Fibroblast of lung (primary cell): ENCODE results near the gene GRAMD4. TPM values are rescaled to one million over a fixed set of nuclear protein-coding genes. Genes with fewer than 3 reads are reported as not detected.

ENCODE experiments used
- DNase-seq, 2 donors: peaks; one replicate each; pipeline versions ENCODE4 v3.0.0 to v3.0.0-alpha.2; 2010; ENCODE audit warnings: low read depth in 2 of 2
- H2AFZ ChIP-seq: 2 replicates; pipeline ENCODE4 v1.5.1; 2012; ENCODE audit warnings: low read length, control low read depth, inconsistent platforms
- H3K27ac ChIP-seq: 2 replicates; pipeline ENCODE4 v1.5.1; 2011; ENCODE audit warnings: low read length, control low read depth; ENCODE audit not compliant: insufficient read depth
- H3K27me3 ChIP-seq: 2 replicates; pipeline ENCODE4 v1.5.1; 2011; ENCODE audit warnings: mild to moderate bottlenecking, low read length; ENCODE audit not compliant: control insufficient read depth, insufficient read depth
- H3K36me3 ChIP-seq: 2 replicates; pipeline ENCODE4 v1.5.1; 2011; ENCODE audit warnings: low read length; ENCODE audit not compliant: control insufficient read depth, insufficient read depth
- H3K4me1 ChIP-seq: 2 replicates; pipeline ENCODE4 v1.5.1; 2011; ENCODE audit warnings: low read length; ENCODE audit not compliant: control insufficient read depth, insufficient read depth; ENCODE audit errors: extremely low read depth
- H3K4me2 ChIP-seq: 2 replicates; pipeline ENCODE4 v1.5.1; 2011; ENCODE audit warnings: low read length, control low read depth; ENCODE audit not compliant: insufficient read depth; ENCODE audit errors: extremely low read depth
- H3K4me3 ChIP-seq, 4 experiments: fragments of 200-600 bp in 1 of 4; sonication (generic) in 1 of 4; replicated peaks in 1 of 4; 2 replicates each; pipeline ENCODE4 v1.5.1; 2011 to 2016; ENCODE audit warnings: low read length in 4 of 4, low read depth in 3 of 4, mild to moderate bottlenecking in 3 of 4, control low read depth in 2 of 4, inconsistent platforms in 1 of 4, mixed read lengths in 1 of 4; ENCODE audit not compliant: insufficient read depth in 1 of 4; ENCODE audit errors: control extremely low read depth in 1 of 4
- H3K79me2 ChIP-seq: 2 replicates; pipeline ENCODE4 v1.5.1; 2012; ENCODE audit warnings: mild to moderate bottlenecking, low read length, inconsistent platforms; ENCODE audit not compliant: control insufficient read depth, insufficient read depth
- H3K9ac ChIP-seq: 2 replicates; pipeline ENCODE4 v1.5.1; 2011; ENCODE audit warnings: mild to moderate bottlenecking, low read length, control low read depth; ENCODE audit not compliant: insufficient read depth
- H3K9me3 ChIP-seq: 2 replicates; pipeline ENCODE4 v1.5.1; 2012; ENCODE audit warnings: low read depth, low read length; ENCODE audit not compliant: control insufficient read depth, insufficient read depth
- H4K20me1 ChIP-seq: 2 replicates; pipeline ENCODE4 v1.5.1; 2011; ENCODE audit warnings: low read length; ENCODE audit not compliant: control insufficient read depth, insufficient read depth; ENCODE audit errors: extremely low read depth
- EZH2 ChIP-seq: IDR thresholded peaks from 2 replicates; pipeline ENCODE4 v1.5.1; 2012; ENCODE audit warnings: low read length, control low read depth, mild to moderate bottlenecking; ENCODE audit errors: missing control alignments
- polyA plus RNA-seq, 2 donors: library from polyadenylated mRNA; depleted of rRNA in 1 of 2; stranded (reverse) in 1 of 2; unstranded in 1 of 2; fragments of >200 nt; gene quantifications; 2 replicates each; pipeline ENCODE4 v1.2.1, GENCODE V29; 2011 to 2012; ENCODE audit warnings: missing spikeins in 1 of 2
- total RNA-seq: library from RNA; depleted of rRNA; stranded (reverse); fragments of >200 nt; gene quantifications from 2 replicates; pipeline ENCODE4 v1.2.1, GENCODE V29; 2014
- TF ChIP-seq, protein P1 (sequence below), 2 donors: IDR thresholded peaks in 1 of 2; conservative IDR thresholded peaks in 1 of 2; 1 replicate in 1 of 2; 2 replicates in 1 of 2; pipeline ENCODE4 v1.5.1; 2011 to 2012; ENCODE audit warnings: low read length in 2 of 2, control low read depth in 1 of 2, inconsistent platforms in 1 of 2, low read depth in 1 of 2, mild to moderate bottlenecking in 1 of 2

The GRAMD4 gene
- total and polyA plus RNA-seq, 2 donors (not counting 1 experiment from before 2014, with no cell fraction given), result 7.5 to 37.3 TPM

DNA sequence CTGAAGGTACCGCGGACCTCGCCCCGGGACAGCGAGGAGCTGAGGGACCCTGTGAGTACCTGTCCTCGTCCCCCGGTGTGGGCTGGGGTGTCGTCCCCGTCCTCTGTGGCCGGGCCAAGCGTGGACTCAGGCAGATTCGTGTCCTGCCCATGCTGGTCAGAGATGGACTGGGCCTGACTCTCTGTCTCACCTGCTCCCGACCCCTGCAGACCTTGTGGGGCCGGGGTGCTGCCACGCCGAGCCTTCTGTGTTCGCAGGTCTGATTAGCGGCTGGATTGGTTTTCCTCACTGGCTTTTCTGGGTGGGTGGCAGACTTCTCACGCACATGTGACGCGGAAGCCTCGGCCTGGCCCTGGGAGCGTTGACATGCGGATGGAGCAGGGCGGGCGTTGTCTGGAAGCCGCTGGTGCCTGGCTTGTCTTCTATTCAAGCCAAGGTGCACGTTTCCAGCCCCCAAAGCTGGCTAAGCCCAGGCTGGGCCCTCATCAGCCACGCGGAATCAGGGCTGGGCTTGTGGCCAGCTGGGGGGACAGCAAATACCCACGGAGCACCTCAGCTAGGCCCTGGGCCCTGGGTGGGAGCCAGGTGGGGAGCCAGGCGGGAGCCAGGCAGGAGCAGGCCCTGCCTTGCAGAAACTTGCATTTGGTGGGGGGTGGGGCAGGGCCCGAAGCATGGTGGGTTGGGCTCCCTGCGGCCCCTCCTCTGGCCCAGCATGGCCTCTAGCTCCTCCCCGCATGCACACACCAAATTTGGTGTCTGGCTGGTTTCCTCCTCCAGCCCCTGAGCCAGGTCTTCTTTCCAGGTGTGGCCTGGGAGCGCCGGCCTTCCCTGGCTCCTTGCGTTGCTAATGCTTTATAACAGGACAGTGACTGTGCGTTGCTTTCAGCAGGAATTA is 7.0 kb downstream of the GRAMD4 start:
- no peak for TF ChIP-seq EZH2
- TF ChIP-seq, protein P1, sequence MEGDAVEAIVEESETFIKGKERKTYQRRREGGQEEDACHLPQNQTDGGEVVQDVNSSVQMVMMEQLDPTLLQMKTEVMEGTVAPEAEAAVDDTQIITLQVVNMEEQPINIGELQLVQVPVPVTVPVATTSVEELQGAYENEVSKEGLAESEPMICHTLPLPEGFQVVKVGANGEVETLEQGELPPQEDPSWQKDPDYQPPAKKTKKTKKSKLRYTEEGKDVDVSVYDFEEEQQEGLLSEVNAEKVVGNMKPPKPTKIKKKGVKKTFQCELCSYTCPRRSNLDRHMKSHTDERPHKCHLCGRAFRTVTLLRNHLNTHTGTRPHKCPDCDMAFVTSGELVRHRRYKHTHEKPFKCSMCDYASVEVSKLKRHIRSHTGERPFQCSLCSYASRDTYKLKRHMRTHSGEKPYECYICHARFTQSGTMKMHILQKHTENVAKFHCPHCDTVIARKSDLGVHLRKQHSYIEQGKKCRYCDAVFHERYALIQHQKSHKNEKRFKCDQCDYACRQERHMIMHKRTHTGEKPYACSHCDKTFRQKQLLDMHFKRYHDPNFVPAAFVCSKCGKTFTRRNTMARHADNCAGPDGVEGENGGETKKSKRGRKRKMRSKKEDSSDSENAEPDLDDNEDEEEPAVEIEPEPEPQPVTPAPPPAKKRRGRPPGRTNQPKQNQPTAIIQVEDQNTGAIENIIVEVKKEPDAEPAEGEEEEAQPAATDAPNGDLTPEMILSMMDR (conservative IDR thresholded peaks at IDR 0.05 in 1 of 2, IDR thresholded peaks at IDR 0.05 in 1 of 2; ENCODE audit: low read depth in 1 of 2, low read length in 2 of 2), result no peak
- H3K4me1 ChIP-seq, result no peaks in the 10 kb centered on the region
- no peak overlapping the region for H3K27ac ChIP-seq
- H3K36me3 ChIP-seq, result no peaks in the 10 kb centered on the region
- H3K9me3 ChIP-seq, result no peaks in the 10 kb centered on the region
- no peaks in the 10 kb centered on the region for H3K79me2 ChIP-seq
- H3K4me3 ChIP-seq, result no peak overlapping the region
- no peaks in the 10 kb centered on the region for H4K20me1 ChIP-seq
- no peak overlapping the region for H3K9ac ChIP-seq
- H3K27me3 ChIP-seq, result no peaks in the 10 kb centered on the region
- no peak for DNase-seq
- no peak overlapping the region for H3K4me2 ChIP-seq
- H2AFZ ChIP-seq, result no peak overlapping the region

DNA sequence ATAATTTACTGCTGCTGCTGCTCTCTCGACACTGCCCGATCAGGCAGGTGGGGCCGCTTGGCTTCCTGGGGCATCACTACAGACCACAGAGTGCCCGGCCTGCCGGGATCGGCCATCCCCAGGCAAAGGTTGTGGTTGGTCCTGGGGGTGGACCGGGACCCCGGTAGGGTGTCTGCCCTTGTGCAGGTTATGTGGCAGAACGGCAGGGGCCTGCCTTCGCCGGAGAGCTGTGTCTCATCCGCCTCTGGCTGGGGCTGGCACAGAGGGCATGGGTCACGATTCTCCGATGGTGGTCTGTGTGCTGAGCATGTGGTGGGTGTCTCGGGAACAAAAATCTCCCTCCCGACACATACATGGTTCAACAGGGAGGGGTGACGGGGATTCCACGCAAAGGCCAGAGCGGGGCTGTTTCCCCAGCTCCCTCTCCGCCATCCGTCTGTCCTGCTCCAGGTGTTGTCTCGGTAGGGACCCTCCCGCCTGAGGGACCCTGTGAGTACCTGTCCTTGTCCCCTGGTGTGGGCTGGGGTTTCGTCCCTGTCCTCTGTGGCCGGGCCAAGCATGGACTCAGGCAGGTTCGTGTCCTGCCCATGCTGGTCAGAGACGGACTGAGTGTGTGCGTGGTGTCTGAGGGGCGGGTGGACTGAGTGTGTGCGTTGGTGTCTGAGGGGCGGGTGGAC is 7.8 kb downstream of the GRAMD4 start:
- Histone ChIP-seq H3K27me3 (no peaks in the 10 kb centered on the region), H3K9me3 (no peaks in the 10 kb centered on the region), H2AFZ (no peak overlapping the region), H3K4me3 (no peak overlapping the region), H3K4me1 (no peaks in the 10 kb centered on the region), H3K9ac (no peak overlapping the region), H3K36me3 (no peaks in the 10 kb centered on the region), H3K4me2 (no peak overlapping the region), H3K27ac (no peak overlapping the region), H4K20me1 (no peaks in the 10 kb centered on the region), H3K79me2 (no peaks in the 10 kb centered on the region)
- no peak for TF ChIP-seq EZH2
- TF ChIP-seq, protein P1 (conservative IDR thresholded peaks at IDR 0.05 in 1 of 2, IDR thresholded peaks at IDR 0.05 in 1 of 2; ENCODE audit: low read depth in 1 of 2, low read length in 2 of 2), result no peak
- no peak for DNase-seq

DNA sequence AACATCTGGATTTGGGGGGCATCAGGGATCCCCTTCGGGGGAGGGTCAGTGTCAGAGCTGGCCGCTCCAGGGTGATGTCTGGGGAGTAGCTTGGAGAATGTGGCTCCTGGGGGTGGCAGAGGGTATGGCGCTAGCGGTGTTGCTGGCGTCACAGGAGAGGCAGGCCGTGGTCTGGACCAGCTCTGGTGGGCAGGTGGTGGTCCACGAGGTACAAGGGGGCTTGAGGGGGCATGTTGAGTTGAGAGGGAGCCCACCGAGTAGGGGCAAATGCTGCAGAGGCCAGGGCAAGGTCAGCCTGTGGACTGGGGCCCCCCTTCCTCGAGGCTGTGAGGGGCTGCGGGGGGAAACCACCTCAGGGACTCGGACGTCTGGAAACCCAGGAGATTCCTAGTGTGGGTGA is 8.6 kb downstream of the GRAMD4 start:
- Histone ChIP-seq H3K27me3 (no peaks in the 10 kb centered on the region), H3K9me3 (no peaks in the 10 kb centered on the region), H3K4me3 (no peak overlapping the region), H3K9ac (no peak overlapping the region), H3K4me1 (no peaks in the 10 kb centered on the region), H3K4me2 (no peak overlapping the region), H3K79me2 (no peaks in the 10 kb centered on the region), H4K20me1 (no peaks in the 10 kb centered on the region), H2AFZ (no peak overlapping the region), H3K27ac (no peak overlapping the region), H3K36me3 (no peaks in the 10 kb centered on the region)
- DNase-seq, result no peak
- TF ChIP-seq, protein P1 (conservative IDR thresholded peaks at IDR 0.05 in 1 of 2, IDR thresholded peaks at IDR 0.05 in 1 of 2; ENCODE audit: low read depth in 1 of 2, low read length in 2 of 2), result no peak
- TF ChIP-seq EZH2, result no peak
